T-helper 17 cell (primary cell): ENCODE results near the gene TK1. TPM values are rescaled to one million over a fixed set of nuclear protein-coding genes. Genes with fewer than 3 reads are reported as not detected.

Experiments used
- ATAC-seq: fragments of 150-1000 bp; cut with Tn5 transposase; 2 replicates; pipeline ENCODE4 v1.10.0; 2021; ENCODE audit warnings: mild to moderate bottlenecking, moderate library complexity
- DNase-seq, 3 donors: peaks; one replicate each; pipeline versions ENCODE4 v3.0.0 to v3.0.0-alpha.2; 2020 to 2021
- H3K9me3 ChIP-seq: one replicate; pipeline ENCODE4 v1.7.0; 2013; ENCODE audit warnings: low read length, mild to moderate bottlenecking; ENCODE audit not compliant: control insufficient read depth, poor library complexity, severe bottlenecking
- H3K27ac Mint-ChIP-seq: one replicate; pipeline ENCODE4 v1.8.0; 2022; ENCODE audit warnings: mild to moderate bottlenecking, moderate library complexity, mixed read lengths
- H3K27me3 Mint-ChIP-seq: one replicate; pipeline ENCODE4 v1.8.0; 2022; ENCODE audit warnings: mixed read lengths
- H3K36me3 Mint-ChIP-seq: one replicate; pipeline ENCODE4 v1.8.0; 2022; ENCODE audit warnings: low read depth, mixed read lengths
- H3K4me1 Mint-ChIP-seq: one replicate; pipeline ENCODE4 v1.8.0; 2022; ENCODE audit warnings: mild to moderate bottlenecking, mixed read lengths
- H3K4me3 Mint-ChIP-seq: one replicate; pipeline ENCODE4 v1.8.0; 2022; ENCODE audit warnings: mild to moderate bottlenecking, moderate library complexity, mixed read lengths
- total RNA-seq, 4 donors: library from RNA in 2 of 4; stranded (reverse) in 2 of 4; gene quantifications; one replicate each; pipeline ENCODE4 v1.2.3 and lab custom pipeline; 2022 to 2026

TK1 gene
- total RNA-seq, 2 donors from 2014 or later, result 0.42 to 1.2 TPM

DNA sequence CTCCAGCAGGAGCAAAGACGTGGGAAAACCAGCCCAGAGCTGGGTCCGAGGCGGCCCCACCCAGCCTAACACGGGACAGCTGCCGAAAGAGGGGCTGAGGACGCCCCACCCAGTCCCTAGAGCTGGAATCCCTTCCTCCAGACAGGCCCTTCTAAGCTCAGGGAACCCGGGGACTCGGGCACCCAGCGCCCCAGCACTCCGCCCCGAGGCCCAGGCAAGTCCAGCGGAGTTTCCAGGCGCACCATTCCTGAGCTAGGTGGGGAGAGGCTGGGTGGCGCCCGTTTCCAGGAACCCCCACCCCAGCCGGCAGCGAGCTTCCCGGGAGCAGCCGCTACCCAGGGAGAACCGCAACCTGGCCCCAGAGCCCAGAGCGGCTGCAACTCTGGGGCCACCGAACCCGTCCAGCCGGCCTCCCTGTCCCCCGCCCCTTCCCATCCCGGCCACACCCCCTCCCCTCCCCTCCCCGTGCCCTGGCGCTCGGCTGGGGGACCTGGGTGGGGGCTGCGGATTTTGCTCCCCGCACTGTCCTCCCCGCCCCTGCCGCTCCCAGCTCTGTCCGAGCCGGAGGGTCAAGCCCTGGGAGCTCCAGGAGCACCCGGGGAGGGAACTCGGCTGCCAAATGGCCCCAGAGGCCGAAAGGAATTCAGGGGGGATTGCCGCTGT is 58.8 kb downstream of the TK1 start:
- H3K4me1 Mint-ChIP-seq, result peaks cover 57% of the 10 kb centered on the region
- peak overlapping the region; percentile 93 for H3K4me3 Mint-ChIP-seq
- peaks cover 13% of the 10 kb centered on the region for H3K36me3 Mint-ChIP-seq
- DNase-seq (no peak), ATAC-seq (no peak)
- H3K27me3 Mint-ChIP-seq, result no peaks in the 10 kb centered on the region
- H3K27ac Mint-ChIP-seq, result peak overlapping the region; percentile 92
- no peaks in the 10 kb centered on the region for H3K9me3 ChIP-seq

DNA sequence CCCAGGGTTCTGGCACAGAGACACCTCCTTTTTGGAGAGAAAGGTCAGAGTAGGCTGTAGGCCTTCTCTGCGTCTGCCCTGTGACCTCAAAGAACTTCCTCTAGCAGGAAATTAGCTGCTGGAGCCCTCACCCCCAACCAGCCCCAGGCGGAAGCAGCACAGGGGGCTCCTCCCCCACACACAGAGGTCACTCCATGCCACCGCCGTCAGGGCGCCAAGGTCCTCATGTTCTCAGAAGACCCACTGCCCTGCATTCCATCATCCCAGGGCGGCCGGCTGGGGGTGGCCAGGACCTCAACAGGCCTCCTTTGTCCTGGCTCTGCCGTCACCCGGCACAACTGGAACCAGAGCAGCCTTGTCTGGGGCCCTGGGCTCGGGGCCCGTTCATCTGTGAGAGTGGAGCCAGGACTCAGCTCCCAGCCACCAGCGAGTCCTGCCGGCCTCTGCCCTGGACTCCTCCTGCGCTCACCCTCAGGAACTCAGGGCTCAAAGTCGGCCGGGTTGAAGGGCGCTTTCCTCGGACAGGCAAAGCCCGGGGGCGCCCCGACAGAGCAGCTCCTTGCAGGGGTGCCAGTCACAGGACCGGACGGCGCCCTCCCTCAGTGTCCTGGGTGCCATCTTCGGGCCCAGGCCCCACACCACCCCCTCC is 59.5 kb downstream of the TK1 start:
- Mint-ChIP-seq H3K4me1 (peaks cover 58% of the 10 kb centered on the region), H3K4me3 (peak overlapping the region; percentile 93), H3K27me3 (no peaks in the 10 kb centered on the region), H3K36me3 (peaks cover 15% of the 10 kb centered on the region), H3K27ac (peak overlapping the region; percentile 92)
- H3K9me3 ChIP-seq, result no peaks in the 10 kb centered on the region
- DNase-seq (peak; percentile 46 to 50 (median 49)), ATAC-seq (peak; percentile 30)

DNA sequence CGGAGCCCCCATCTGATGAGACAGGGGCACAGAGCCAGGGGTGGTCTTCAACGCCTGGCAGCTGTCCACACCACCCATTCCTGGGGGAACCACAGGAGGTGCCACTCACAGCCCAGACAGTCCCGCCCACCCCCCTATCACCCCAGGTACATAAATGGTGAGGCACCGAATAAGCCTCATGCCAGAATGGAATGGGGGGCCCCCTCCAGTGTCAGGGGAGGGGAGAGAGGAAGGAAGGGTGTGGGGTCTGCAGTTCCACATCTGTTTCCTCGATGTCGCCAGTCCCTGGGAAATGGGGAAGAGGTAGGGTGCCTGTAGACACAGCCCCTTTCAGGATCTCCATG is 60.0 kb downstream of the TK1 start:
- H3K27me3 Mint-ChIP-seq, result no peaks in the 10 kb centered on the region
- peak overlapping the region; percentile 93 for H3K4me3 Mint-ChIP-seq
- H3K9me3 ChIP-seq, result no peaks in the 10 kb centered on the region
- no peak for ATAC-seq
- peaks cover 15% of the 10 kb centered on the region for H3K36me3 Mint-ChIP-seq
- DNase-seq, result no peak
- H3K27ac Mint-ChIP-seq, result peak overlapping the region; percentile 92
- H3K4me1 Mint-ChIP-seq, result peaks cover 60% of the 10 kb centered on the region

DNA sequence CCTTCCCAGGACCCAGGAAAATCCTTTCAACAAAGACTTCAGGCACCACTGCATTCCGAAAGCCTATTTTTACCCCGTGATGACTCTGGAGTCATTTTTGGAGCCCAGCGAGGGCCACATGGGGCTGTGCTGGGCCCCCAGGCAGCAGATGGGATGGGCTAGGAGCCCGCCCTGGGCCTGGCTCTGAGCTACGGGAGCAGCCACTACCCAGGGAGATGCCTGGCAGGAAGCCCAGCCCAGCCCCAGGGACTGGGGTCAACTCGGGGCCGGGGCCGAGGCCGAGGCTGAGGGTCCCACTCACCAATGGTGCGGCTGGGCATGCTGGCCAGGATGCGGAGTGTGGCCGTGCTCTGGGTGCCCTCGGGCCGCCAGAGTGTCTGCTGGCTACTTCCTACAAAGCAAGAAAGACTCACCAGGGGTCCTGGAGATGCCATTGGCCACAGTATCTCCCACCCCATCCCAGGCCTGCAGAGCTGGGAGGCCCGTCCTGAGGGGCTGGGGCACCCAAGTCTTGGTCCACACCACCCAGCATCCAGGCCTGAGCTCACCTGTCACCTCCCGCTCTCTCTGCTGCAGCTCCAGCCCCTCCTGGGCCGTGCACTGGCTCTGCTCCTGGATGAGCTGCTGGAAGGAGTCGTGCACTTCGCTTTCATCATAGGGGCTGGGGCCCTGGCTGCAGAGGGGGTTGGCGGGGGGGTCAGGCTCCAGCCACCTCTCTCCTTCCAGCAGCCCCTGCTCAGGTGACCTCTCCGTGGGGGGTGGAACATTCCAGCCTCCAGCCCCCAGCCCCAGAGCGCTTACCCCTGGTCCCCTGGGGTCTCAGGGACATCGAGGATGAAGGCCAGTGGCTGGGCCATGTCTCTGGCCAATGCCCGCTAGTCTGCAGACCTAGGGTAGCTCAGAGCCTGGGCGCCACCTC is 60.6 kb downstream of the TK1 start:
- Mint-ChIP-seq H3K4me1 (peaks cover 65% of the 10 kb centered on the region), H3K27ac (peak overlapping the region; percentile 92), H3K36me3 (peaks cover 19% of the 10 kb centered on the region), H3K4me3 (peak overlapping the region; percentile 93), H3K27me3 (no peaks in the 10 kb centered on the region)
- DNase-seq (no peak), ATAC-seq (no peak)
- H3K9me3 ChIP-seq, result no peaks in the 10 kb centered on the region

DNA sequence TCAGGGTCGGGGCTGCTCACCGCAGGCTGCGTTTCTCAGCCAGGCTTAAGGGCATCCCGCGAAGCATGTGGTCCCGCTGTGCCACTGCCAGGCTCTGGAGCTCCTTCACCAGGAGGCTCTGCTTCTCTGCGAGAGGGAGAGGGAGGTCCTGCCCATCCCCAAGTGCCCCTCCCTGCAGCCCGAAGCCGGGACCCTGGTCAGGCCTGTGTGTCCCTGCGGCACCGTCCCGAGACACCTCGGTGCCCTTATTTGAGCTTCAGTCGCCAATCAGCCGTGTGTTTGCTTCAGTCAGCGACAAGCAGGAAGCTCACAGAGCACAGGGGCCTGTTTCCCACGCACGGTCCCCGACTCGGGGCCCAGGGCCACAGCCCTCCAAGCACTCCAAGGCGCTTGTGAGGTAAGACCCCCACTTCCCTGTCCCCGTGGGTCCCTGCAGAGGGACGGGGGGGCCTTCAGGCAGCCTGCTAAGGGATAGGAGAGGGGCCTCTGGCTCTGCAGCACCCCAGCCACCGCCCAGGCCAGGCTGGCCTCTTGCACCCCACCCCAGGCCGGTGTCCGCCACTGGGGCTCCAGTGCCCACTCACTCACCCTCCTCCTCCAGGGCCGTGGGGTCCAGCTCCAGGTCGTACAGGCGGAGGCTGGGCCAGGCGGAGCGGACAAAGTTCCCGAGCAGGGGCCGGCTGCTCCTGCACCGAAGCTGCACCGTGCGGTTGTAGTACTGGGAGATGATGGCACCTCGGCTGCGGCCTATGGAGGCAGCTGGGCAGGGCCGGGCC is 61.5 kb downstream of the TK1 start:
- H3K27ac Mint-ChIP-seq, result peak overlapping the region; percentile 92
- no peaks in the 10 kb centered on the region for H3K9me3 ChIP-seq
- no peak for DNase-seq
- no peaks in the 10 kb centered on the region for H3K27me3 Mint-ChIP-seq
- H3K4me3 Mint-ChIP-seq, result peak overlapping the region; percentile 93
- H3K4me1 Mint-ChIP-seq, result peaks cover 69% of the 10 kb centered on the region
- no peak for ATAC-seq
- peaks cover 19% of the 10 kb centered on the region for H3K36me3 Mint-ChIP-seq

DNA sequence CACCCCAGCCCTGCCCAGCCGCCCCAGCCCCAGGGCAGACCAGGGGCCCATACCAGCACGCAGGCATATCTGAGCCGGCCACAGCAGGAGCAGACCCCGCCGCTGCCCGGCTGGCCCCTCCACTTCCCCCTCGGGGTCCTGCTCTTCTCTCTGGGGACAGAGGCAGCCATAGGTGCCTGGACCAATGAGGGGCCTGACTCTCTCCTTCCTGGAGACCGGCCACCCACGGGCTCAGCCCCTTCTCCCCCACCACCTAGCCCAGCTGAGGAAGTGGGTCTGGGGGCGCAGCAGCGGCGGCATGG is 62.1 kb downstream of the TK1 start:
- H3K4me3 Mint-ChIP-seq, result peak overlapping the region; percentile 93
- ATAC-seq (no peak), DNase-seq (no peak)
- no peaks in the 10 kb centered on the region for H3K27me3 Mint-ChIP-seq
- peaks cover 19% of the 10 kb centered on the region for H3K36me3 Mint-ChIP-seq
- peak overlapping the region; percentile 92 for H3K27ac Mint-ChIP-seq
- H3K4me1 Mint-ChIP-seq, result peaks cover 66% of the 10 kb centered on the region
- H3K9me3 ChIP-seq, result no peaks in the 10 kb centered on the region

Other genes starting within 250 kb of the TK1 start
- 10 to 100 TPM; 64.4 to 64.5 TPM for gene TNRC6C, start 228.3 kb downstream of the TK1 start, total RNA-seq
- gene TMC6, start 58.3 kb downstream of the TK1 start, total RNA-seq, result 100 to 1,000 TPM; 609 to 822 TPM
- gene TMC8, start 56.3 kb downstream of the TK1 start, total RNA-seq, result 100 to 1,000 TPM; 352 to 481 TPM
- not detected for gene C17orf99, start 40.7 kb downstream of the TK1 start, total RNA-seq
- 10 to 100 TPM; 49.5 to 68.1 TPM for gene SYNGR2, start 18.5 kb downstream of the TK1 start, total RNA-seq
- 1 to 10 TPM; 1.5 to 2.9 TPM for gene AFMID, start 310 bp upstream of the TK1 start, total RNA-seq
- under 1 TPM; 0.40 to 0.44 TPM for gene BIRC5, start 27.2 kb upstream of the TK1 start, total RNA-seq
- not detected for gene TMEM235, start 44.6 kb upstream of the TK1 start, total RNA-seq
- 100 to 1,000 TPM; 119 to 197 TPM for gene SOCS3, start 173.0 kb upstream of the TK1 start, total RNA-seq
- gene PGS1, start 191.6 kb upstream of the TK1 start, total RNA-seq, result 10 to 100 TPM; 47.5 to 54.9 TPM